Stimulated activated naive CD8-positive, alpha-beta T cell treated with anti-CD3 and anti-CD28 coated beads, Interleukin-15, amount 100 ng/mL, for 72 hours (primary cell): Measurements from ENCODE around the gene ZBTB46.
"Not testable (repeated sequence)": the region's sequence is repeated elsewhere in the genome, so short reads cannot be mapped to it uniquely, and the experiment has no call there.

Experiments used
- ATAC-seq: fragments of 150-1000 bp; cut with Tn5 transposase; 2 replicates; pipeline ENCODE4 v1.10.0; 2021; ENCODE audit warnings: mild to moderate bottlenecking, moderate library complexity
- DNase-seq, 2 donors: peaks; one replicate each; pipeline ENCODE4 v3.0.0; 2021 to 2022
- H3K27ac Mint-ChIP-seq, 2 donors: one replicate each; pipeline ENCODE4 v1.8.0; 2022; ENCODE audit warnings: mild to moderate bottlenecking in 2 of 2, mixed read lengths in 2 of 2, moderate library complexity in 2 of 2
- H3K27me3 Mint-ChIP-seq: one replicate; pipeline ENCODE4 v1.8.0; 2022; ENCODE audit warnings: mixed read lengths
- H3K4me1 Mint-ChIP-seq: one replicate; pipeline ENCODE4 v1.8.0; 2022; ENCODE audit warnings: mild to moderate bottlenecking, mixed read lengths
- H3K4me3 Mint-ChIP-seq, 2 donors: one replicate each; pipeline ENCODE4 v1.8.0; 2022; ENCODE audit warnings: mild to moderate bottlenecking in 2 of 2, mixed read lengths in 2 of 2, moderate library complexity in 1 of 2
- H3K9me3 Mint-ChIP-seq, 2 donors: one replicate each; pipeline ENCODE4 v1.8.0; 2022; ENCODE audit warnings: mixed read lengths in 2 of 2

ZBTB46 gene

GRCh38 chr20:63821811-63822210 lies 9.3 kb downstream of the ZBTB46 start:
- no peaks in the 10 kb centered on the region for H3K4me1 Mint-ChIP-seq
- no peaks in the 10 kb centered on the region for H3K9me3 Mint-ChIP-seq
- peak overlapping the region in 1 of 2 donors; percentile 57 for H3K27ac Mint-ChIP-seq
- no peak overlapping the region for H3K4me3 Mint-ChIP-seq
- ATAC-seq, result no peak
- H3K27me3 Mint-ChIP-seq, result peaks cover 32% of the 10 kb centered on the region
- no peak for DNase-seq

- peaks cover 21% of the 10 kb centered on the region for H3K27me3 Mint-ChIP-seq
- no peaks in the 10 kb centered on the region for H3K4me1 Mint-ChIP-seq
- no peak overlapping the region for H3K4me3 Mint-ChIP-seq
- ATAC-seq (no peak), DNase-seq (no peak)
- no peaks in the 10 kb centered on the region for H3K9me3 Mint-ChIP-seq
- no peak overlapping the region for H3K27ac Mint-ChIP-seq
Measured at GRCh38 chr20:63819224-63819921, 11.7 kb downstream of the ZBTB46 start.

- ATAC-seq (no peak), DNase-seq (no peak)
- Mint-ChIP-seq H3K9me3 (no peaks in the 10 kb centered on the region), H3K4me1 (no peaks in the 10 kb centered on the region), H3K27me3 (peaks cover 14% of the 10 kb centered on the region), H3K27ac (no peak overlapping the region), H3K4me3 (no peak overlapping the region)
Measured at GRCh38 chr20:63815615-63816253, 15.3 kb downstream of the ZBTB46 start.

- ATAC-seq, result no peak
- no peaks in the 10 kb centered on the region for H3K9me3 Mint-ChIP-seq
- no peak overlapping the region for H3K4me3 Mint-ChIP-seq
- no peaks in the 10 kb centered on the region for H3K4me1 Mint-ChIP-seq
- H3K27me3 Mint-ChIP-seq, result peaks cover 14% of the 10 kb centered on the region
- H3K27ac Mint-ChIP-seq, result no peak overlapping the region
- DNase-seq, result no peak
Measured at GRCh38 chr20:63814891-63815614, 16.0 kb downstream of the ZBTB46 start.

GRCh38 chr20:63811491-63811875 lies 19.6 kb downstream of the ZBTB46 start:
- H3K27ac Mint-ChIP-seq, result no peak overlapping the region
- H3K4me1 Mint-ChIP-seq, result no peaks in the 10 kb centered on the region
- ATAC-seq (no peak), DNase-seq (no peak)
- H3K4me3 Mint-ChIP-seq, result no peak overlapping the region
- no peaks in the 10 kb centered on the region for H3K9me3 Mint-ChIP-seq
- H3K27me3 Mint-ChIP-seq, result peaks cover 3% of the 10 kb centered on the region

- no peaks in the 10 kb centered on the region for H3K9me3 Mint-ChIP-seq
- H3K4me3 Mint-ChIP-seq, result no peak overlapping the region
- no peaks in the 10 kb centered on the region for H3K27me3 Mint-ChIP-seq
- H3K27ac Mint-ChIP-seq, result peak overlapping the region in 1 of 2 donors; percentile 48
- no peaks in the 10 kb centered on the region for H3K4me1 Mint-ChIP-seq
- ATAC-seq (no peak), DNase-seq (no peak)
Measured at GRCh38 chr20:63810730-63811490, 20.2 kb downstream of the ZBTB46 start.

GRCh38 chr20:63809856-63810255 lies 21.2 kb downstream of the ZBTB46 start:
- no peak for DNase-seq
- Mint-ChIP-seq H3K27ac (no peak overlapping the region), H3K4me1 (no peaks in the 10 kb centered on the region), H3K9me3 (no peaks in the 10 kb centered on the region), H3K27me3 (no peaks in the 10 kb centered on the region), H3K4me3 (no peak overlapping the region)
- no peak for ATAC-seq

GRCh38 chr20:63808964-63809674 lies 21.9 kb downstream of the ZBTB46 start:
- no peak overlapping the region for H3K4me3 Mint-ChIP-seq
- ATAC-seq, result no peak
- H3K27ac Mint-ChIP-seq, result no peak overlapping the region
- H3K9me3 Mint-ChIP-seq, result no peaks in the 10 kb centered on the region
- H3K27me3 Mint-ChIP-seq, result peaks cover 6% of the 10 kb centered on the region
- peaks cover 5% of the 10 kb centered on the region for H3K4me1 Mint-ChIP-seq
- DNase-seq, result no peak

- Mint-ChIP-seq H3K27ac (no peak overlapping the region), H3K9me3 (no peaks in the 10 kb centered on the region), H3K4me3 (no peak overlapping the region), H3K4me1 (peaks cover 14% of the 10 kb centered on the region), H3K27me3 (peaks cover 15% of the 10 kb centered on the region)
- DNase-seq (no peak), ATAC-seq (peak; percentile 48)
Measured at GRCh38 chr20:63808145-63808724, 22.8 kb downstream of the ZBTB46 start.

- ATAC-seq, result no peak
- peaks cover 14% of the 10 kb centered on the region for H3K4me1 Mint-ChIP-seq
Measured at GRCh38 chr20:63807654-63808053, 23.4 kb downstream of the ZBTB46 start.

GRCh38 chr20:63804308-63804636 lies 26.8 kb downstream of the ZBTB46 start:
- no peak for ATAC-seq
- peak overlapping the region in 1 of 2 donors; percentile 89 for H3K27ac Mint-ChIP-seq
- H3K27me3 Mint-ChIP-seq, result peaks cover 29% of the 10 kb centered on the region
- H3K4me1 Mint-ChIP-seq, result peaks cover 14% of the 10 kb centered on the region
- H3K9me3 Mint-ChIP-seq, result no peaks in the 10 kb centered on the region
- DNase-seq, result no peak
- peak overlapping the region; percentile 76 for H3K4me3 Mint-ChIP-seq

More at GRCh38 chr20:63807654-63808053, 23.4 kb downstream of the ZBTB46 start:
- H3K9me3 Mint-ChIP-seq, result no peaks in the 10 kb centered on the region
- no peak overlapping the region for H3K27ac Mint-ChIP-seq
- H3K4me3 Mint-ChIP-seq, result no peak overlapping the region
- DNase-seq, result no peak
- peaks cover 21% of the 10 kb centered on the region for H3K27me3 Mint-ChIP-seq

GRCh38 chr20:63802469-63803240 lies 28.4 kb downstream of the ZBTB46 start:
- Mint-ChIP-seq H3K27me3 (peaks cover 29% of the 10 kb centered on the region), H3K9me3 (no peaks in the 10 kb centered on the region), H3K4me3 (no peak overlapping the region), H3K4me1 (peaks cover 14% of the 10 kb centered on the region), H3K27ac (no peak overlapping the region)
- DNase-seq (no peak), ATAC-seq (no peak)

- H3K9me3 Mint-ChIP-seq, ATAC-seq, H3K27ac Mint-ChIP-seq, H3K4me3 Mint-ChIP-seq, DNase-seq: not testable (repeated sequence)
- Mint-ChIP-seq H3K4me1 (peaks cover 14% of the 10 kb centered on the region), H3K27me3 (peaks cover 29% of the 10 kb centered on the region)
Measured at GRCh38 chr20:63801174-63801573, 29.9 kb downstream of the ZBTB46 start.

GRCh38 chr20:63800411-63800810 lies 30.7 kb downstream of the ZBTB46 start:
- not testable (repeated sequence) for H3K27ac Mint-ChIP-seq, DNase-seq, H3K4me3 Mint-ChIP-seq, H3K9me3 Mint-ChIP-seq, ATAC-seq
- Mint-ChIP-seq H3K4me1 (peaks cover 20% of the 10 kb centered on the region), H3K27me3 (peaks cover 36% of the 10 kb centered on the region)
